Fibroblast of lung (primary cell): ENCODE measurements around the gene LPIN1. TPM values are rescaled to one million over a fixed set of nuclear protein-coding genes. Genes with fewer than 3 reads are reported as not detected.

Experiments
- DNase-seq, 2 donors: peaks; one replicate each; pipeline versions ENCODE4 v3.0.0 to v3.0.0-alpha.2; 2010; ENCODE audit warnings: low read depth in 2 of 2
- H2AFZ ChIP-seq: 2 replicates; pipeline ENCODE4 v1.5.1; 2012; ENCODE audit warnings: low read length, control low read depth, inconsistent platforms
- H3K27ac ChIP-seq: 2 replicates; pipeline ENCODE4 v1.5.1; 2011; ENCODE audit warnings: low read length, control low read depth; ENCODE audit not compliant: insufficient read depth
- H3K27me3 ChIP-seq: 2 replicates; pipeline ENCODE4 v1.5.1; 2011; ENCODE audit warnings: mild to moderate bottlenecking, low read length; ENCODE audit not compliant: control insufficient read depth, insufficient read depth
- H3K36me3 ChIP-seq: 2 replicates; pipeline ENCODE4 v1.5.1; 2011; ENCODE audit warnings: low read length; ENCODE audit not compliant: control insufficient read depth, insufficient read depth
- H3K4me1 ChIP-seq: 2 replicates; pipeline ENCODE4 v1.5.1; 2011; ENCODE audit warnings: low read length; ENCODE audit not compliant: control insufficient read depth, insufficient read depth; ENCODE audit errors: extremely low read depth
- H3K4me2 ChIP-seq: 2 replicates; pipeline ENCODE4 v1.5.1; 2011; ENCODE audit warnings: low read length, control low read depth; ENCODE audit not compliant: insufficient read depth; ENCODE audit errors: extremely low read depth
- H3K4me3 ChIP-seq, 4 experiments: fragments of 200-600 bp in 1 of 4; sonication (generic) in 1 of 4; replicated peaks in 1 of 4; 2 replicates each; pipeline ENCODE4 v1.5.1; 2011 to 2016; ENCODE audit warnings: low read length in 4 of 4, low read depth in 3 of 4, mild to moderate bottlenecking in 3 of 4, control low read depth in 2 of 4, inconsistent platforms in 1 of 4, mixed read lengths in 1 of 4; ENCODE audit not compliant: insufficient read depth in 1 of 4; ENCODE audit errors: control extremely low read depth in 1 of 4
- H3K79me2 ChIP-seq: 2 replicates; pipeline ENCODE4 v1.5.1; 2012; ENCODE audit warnings: mild to moderate bottlenecking, low read length, inconsistent platforms; ENCODE audit not compliant: control insufficient read depth, insufficient read depth
- H3K9ac ChIP-seq: 2 replicates; pipeline ENCODE4 v1.5.1; 2011; ENCODE audit warnings: mild to moderate bottlenecking, low read length, control low read depth; ENCODE audit not compliant: insufficient read depth
- H3K9me3 ChIP-seq: 2 replicates; pipeline ENCODE4 v1.5.1; 2012; ENCODE audit warnings: low read depth, low read length; ENCODE audit not compliant: control insufficient read depth, insufficient read depth
- H4K20me1 ChIP-seq: 2 replicates; pipeline ENCODE4 v1.5.1; 2011; ENCODE audit warnings: low read length; ENCODE audit not compliant: control insufficient read depth, insufficient read depth; ENCODE audit errors: extremely low read depth
- EZH2 ChIP-seq: IDR thresholded peaks from 2 replicates; pipeline ENCODE4 v1.5.1; 2012; ENCODE audit warnings: low read length, control low read depth, mild to moderate bottlenecking; ENCODE audit errors: missing control alignments
- polyA plus RNA-seq, 2 donors: library from polyadenylated mRNA; depleted of rRNA in 1 of 2; stranded (reverse) in 1 of 2; unstranded in 1 of 2; fragments of >200 nt; gene quantifications; 2 replicates each; pipeline ENCODE4 v1.2.1, GENCODE V29; 2011 to 2012; ENCODE audit warnings: missing spikeins in 1 of 2
- total RNA-seq: library from RNA; depleted of rRNA; stranded (reverse); fragments of >200 nt; gene quantifications from 2 replicates; pipeline ENCODE4 v1.2.1, GENCODE V29; 2014
- TF ChIP-seq, protein P1 (sequence below), 2 donors: IDR thresholded peaks in 1 of 2; conservative IDR thresholded peaks in 1 of 2; 1 replicate in 1 of 2; 2 replicates in 1 of 2; pipeline ENCODE4 v1.5.1; 2011 to 2012; ENCODE audit warnings: low read length in 2 of 2, control low read depth in 1 of 2, inconsistent platforms in 1 of 2, low read depth in 1 of 2, mild to moderate bottlenecking in 1 of 2

Gene LPIN1
- total and polyA plus RNA-seq, 2 donors (not counting 1 experiment from before 2014, with no cell fraction given), result 87.8 to 205 TPM

DNA sequence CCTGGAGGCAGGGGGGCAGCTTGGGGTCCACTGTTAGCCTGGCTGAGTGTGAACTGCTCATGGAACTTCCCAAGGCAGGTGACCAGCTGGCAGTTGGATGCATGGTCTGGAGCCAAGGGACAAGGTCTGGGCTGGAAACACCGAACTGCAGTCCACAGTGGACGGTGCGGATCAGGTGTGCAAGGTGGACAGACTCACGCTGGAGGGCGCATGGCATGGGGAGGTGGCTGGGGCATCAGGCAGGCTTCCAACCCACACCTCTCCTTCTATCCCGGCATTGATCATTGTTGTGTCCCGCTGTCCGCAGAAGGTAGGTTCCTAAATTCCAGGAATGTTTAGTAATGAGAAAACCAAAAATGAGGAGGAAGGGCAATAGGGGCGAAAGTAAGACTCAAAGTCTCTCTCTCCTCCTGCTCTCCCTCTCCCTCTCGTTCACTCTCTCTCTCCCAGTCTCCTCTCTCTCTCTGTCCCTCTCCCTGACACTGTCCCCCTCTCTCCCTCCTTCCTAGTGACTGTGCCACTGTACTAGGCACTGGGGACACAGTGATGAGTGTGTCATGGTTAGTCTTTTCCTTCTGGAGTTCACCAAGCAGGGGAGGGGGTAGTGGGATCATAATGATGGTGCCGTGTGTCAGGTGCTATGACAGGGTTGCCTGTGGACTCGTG lies 30.3 kb upstream of the LPIN1 start:
- Histone ChIP-seq H3K36me3 (no peaks in the 10 kb centered on the region), H3K79me2 (no peaks in the 10 kb centered on the region), H3K4me1 (peaks cover 7% of the 10 kb centered on the region), H2AFZ (no peak overlapping the region), H3K4me3 (no peak overlapping the region), H3K4me2 (no peak overlapping the region), H3K9me3 (no peaks in the 10 kb centered on the region), H3K27me3 (peaks cover 13% of the 10 kb centered on the region), H4K20me1 (no peaks in the 10 kb centered on the region), H3K27ac (no peak overlapping the region), H3K9ac (no peak overlapping the region)
- no peak for DNase-seq
- no peak for TF ChIP-seq EZH2
- TF ChIP-seq, protein P1, sequence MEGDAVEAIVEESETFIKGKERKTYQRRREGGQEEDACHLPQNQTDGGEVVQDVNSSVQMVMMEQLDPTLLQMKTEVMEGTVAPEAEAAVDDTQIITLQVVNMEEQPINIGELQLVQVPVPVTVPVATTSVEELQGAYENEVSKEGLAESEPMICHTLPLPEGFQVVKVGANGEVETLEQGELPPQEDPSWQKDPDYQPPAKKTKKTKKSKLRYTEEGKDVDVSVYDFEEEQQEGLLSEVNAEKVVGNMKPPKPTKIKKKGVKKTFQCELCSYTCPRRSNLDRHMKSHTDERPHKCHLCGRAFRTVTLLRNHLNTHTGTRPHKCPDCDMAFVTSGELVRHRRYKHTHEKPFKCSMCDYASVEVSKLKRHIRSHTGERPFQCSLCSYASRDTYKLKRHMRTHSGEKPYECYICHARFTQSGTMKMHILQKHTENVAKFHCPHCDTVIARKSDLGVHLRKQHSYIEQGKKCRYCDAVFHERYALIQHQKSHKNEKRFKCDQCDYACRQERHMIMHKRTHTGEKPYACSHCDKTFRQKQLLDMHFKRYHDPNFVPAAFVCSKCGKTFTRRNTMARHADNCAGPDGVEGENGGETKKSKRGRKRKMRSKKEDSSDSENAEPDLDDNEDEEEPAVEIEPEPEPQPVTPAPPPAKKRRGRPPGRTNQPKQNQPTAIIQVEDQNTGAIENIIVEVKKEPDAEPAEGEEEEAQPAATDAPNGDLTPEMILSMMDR (conservative IDR thresholded peaks at IDR 0.05 in 1 of 2, IDR thresholded peaks at IDR 0.05 in 1 of 2; ENCODE audit: low read depth in 1 of 2, low read length in 2 of 2), result no peak

DNA sequence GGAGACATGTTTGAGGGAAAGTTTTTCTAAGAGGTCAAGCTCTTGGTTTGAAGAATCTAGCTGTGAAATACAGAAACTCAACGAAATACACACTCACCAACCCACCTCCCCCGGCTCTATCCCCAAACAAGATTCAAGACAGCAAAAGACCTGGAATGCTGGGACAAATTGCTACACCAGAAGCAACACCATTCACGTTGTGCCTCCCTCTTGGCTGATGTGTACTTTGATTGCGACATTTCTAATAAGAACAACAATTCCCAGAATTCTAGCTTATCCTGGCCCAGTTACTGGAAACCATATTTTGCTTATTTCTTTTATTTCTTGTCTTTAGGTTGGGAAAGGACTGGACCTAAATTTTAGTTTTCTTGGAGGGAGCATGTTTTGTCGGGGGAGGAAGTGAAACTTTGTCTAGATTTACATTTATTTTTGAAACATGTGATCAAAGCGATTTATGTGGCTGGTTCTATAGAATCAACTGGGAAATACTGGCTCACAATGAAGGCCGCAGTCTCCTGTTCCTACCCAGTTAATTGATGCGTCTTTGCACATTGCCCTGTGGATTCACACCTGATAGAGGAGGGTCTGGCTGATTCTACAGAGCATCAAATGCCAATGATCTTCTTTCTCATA lies 29.6 kb upstream of the LPIN1 start:
- H2AFZ ChIP-seq, result peak overlapping the region; percentile 39

DNA sequence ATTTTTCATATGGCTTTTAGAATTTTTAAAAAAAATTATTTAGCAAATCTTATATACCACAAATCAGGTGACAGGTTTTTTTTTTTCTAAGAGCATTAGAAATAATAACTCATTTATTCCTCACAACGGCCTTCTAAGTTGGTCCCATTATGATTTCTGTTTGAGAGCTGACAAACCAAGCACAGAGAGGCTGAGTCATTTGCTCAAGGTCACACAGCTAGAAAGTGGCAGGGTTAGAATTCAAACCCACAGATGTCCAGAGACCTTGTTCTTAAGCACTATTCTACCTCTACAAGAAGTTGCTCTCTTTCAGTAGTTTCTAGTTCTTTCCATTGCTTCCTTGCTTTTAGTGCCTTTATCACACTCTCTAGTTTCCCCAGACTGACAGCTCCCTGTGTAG lies 28.8 kb upstream of the LPIN1 start:
- Histone ChIP-seq H3K27me3 (peaks cover 25% of the 10 kb centered on the region), H3K4me2 (no peak overlapping the region), H3K9ac (no peak overlapping the region), H3K79me2 (no peaks in the 10 kb centered on the region), H3K27ac (no peak overlapping the region), H4K20me1 (no peaks in the 10 kb centered on the region), H3K4me1 (peaks cover 4% of the 10 kb centered on the region), H3K36me3 (no peaks in the 10 kb centered on the region), H3K9me3 (no peaks in the 10 kb centered on the region), H3K4me3 (no peak overlapping the region), H2AFZ (no peak overlapping the region)
- no peak for DNase-seq
- no peak for TF ChIP-seq EZH2
- TF ChIP-seq, protein P1 (conservative IDR thresholded peaks at IDR 0.05 in 1 of 2, IDR thresholded peaks at IDR 0.05 in 1 of 2; ENCODE audit: low read depth in 1 of 2, low read length in 2 of 2), result no peak

More for the DNA sequence above, 29.6 kb upstream of the LPIN1 start:
- no peak overlapping the region for H3K27ac ChIP-seq
- peaks cover 20% of the 10 kb centered on the region for H3K27me3 ChIP-seq
- H3K9ac ChIP-seq, result no peak overlapping the region
- H4K20me1 ChIP-seq, result no peaks in the 10 kb centered on the region
- no peak for TF ChIP-seq EZH2
- TF ChIP-seq, protein P1 (conservative IDR thresholded peaks at IDR 0.05 in 1 of 2, IDR thresholded peaks at IDR 0.05 in 1 of 2; ENCODE audit: low read depth in 1 of 2, low read length in 2 of 2), result no peak
- no peak overlapping the region for H3K4me3 ChIP-seq
- peak in 1 of 2 donors; percentile 83 for DNase-seq
- no peak overlapping the region for H3K4me2 ChIP-seq
- H3K36me3 ChIP-seq, result no peaks in the 10 kb centered on the region
- H3K4me1 ChIP-seq, result peaks cover 7% of the 10 kb centered on the region
- no peaks in the 10 kb centered on the region for H3K79me2 ChIP-seq
- H3K9me3 ChIP-seq, result no peaks in the 10 kb centered on the region
